ENCODE results near the gene GRIA4.

DNA sequence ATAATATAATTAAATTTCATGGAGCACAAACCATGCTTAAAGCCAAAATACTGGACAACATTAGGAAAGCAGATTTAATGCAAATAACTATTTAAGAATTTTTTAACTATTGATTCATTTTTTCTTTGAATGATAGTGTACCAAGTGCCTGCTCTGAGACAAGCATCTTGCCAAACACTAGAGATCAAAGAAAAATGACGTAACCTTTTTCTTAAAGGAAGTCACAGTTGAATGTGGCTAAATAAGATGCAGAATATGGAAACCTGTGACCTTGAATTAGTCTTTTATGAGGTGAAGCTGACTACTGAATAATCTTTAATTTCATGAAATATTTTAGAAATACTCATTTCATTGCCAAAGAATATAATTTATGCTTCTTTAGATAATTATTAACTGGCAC, 308.2 kb downstream of the GRIA4 start:
- TF ChIP-seq, protein P1, sequence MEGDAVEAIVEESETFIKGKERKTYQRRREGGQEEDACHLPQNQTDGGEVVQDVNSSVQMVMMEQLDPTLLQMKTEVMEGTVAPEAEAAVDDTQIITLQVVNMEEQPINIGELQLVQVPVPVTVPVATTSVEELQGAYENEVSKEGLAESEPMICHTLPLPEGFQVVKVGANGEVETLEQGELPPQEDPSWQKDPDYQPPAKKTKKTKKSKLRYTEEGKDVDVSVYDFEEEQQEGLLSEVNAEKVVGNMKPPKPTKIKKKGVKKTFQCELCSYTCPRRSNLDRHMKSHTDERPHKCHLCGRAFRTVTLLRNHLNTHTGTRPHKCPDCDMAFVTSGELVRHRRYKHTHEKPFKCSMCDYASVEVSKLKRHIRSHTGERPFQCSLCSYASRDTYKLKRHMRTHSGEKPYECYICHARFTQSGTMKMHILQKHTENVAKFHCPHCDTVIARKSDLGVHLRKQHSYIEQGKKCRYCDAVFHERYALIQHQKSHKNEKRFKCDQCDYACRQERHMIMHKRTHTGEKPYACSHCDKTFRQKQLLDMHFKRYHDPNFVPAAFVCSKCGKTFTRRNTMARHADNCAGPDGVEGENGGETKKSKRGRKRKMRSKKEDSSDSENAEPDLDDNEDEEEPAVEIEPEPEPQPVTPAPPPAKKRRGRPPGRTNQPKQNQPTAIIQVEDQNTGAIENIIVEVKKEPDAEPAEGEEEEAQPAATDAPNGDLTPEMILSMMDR (conservative IDR thresholded peaks at IDR 0.05) = no peak
- no peak for TF ChIP-seq EZH2 (IDR thresholded peaks at IDR 0.05; ENCODE audit: low read depth)
